HG03064 (cell line): ENCODE data around the gene SGSH.
"Not testable (repeated sequence)": the region's sequence is repeated elsewhere in the genome, so short reads cannot be mapped to it uniquely, and the experiment has no call there.

ENCODE experiments used
- ATAC-seq: cut with Tn5 transposase; IDR thresholded peaks from one replicate; pipeline ENCODE4 v1.9.1; 2021; ENCODE audit warnings: low read depth; ENCODE audit not compliant: unreplicated experiment

The SGSH gene

DNA sequence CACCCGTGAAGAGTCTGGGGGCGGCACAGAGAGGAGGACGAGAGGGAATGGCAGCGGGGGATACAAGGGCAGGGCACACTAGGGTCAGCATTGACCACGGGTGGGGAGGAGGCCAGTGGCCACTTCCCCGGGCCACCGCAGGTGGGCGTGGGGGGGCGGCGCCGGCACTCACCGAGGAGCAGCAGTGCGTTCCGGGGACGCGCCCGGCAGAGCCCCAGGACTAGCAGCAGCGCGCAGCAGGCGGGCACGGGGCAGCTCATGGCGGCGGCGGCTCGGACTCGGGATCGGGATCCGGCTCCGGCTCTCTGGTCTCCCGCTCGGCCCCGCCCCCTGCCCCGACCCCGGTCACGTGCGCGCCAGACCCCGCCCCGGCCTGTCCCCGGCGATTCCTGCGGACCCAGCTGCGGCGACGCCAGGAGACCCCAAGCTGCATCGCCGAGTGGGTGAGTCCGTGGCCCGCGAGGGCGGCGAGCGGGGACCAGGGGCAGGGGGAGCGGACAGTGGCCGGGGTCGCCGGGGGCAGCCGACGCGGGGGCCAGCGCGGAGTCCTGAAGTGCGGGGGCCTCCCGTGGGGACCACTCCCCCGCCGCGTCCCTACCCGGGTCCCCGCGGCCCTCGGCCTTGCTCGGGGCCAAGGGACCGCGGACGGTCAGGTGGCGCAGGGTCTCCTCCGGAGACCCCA is at the start of gene SGSH, which contains the start of gene SLC26A11:
SGSH (minus strand) TSS at position 280 of the 682 bp plus-strand sequence; CDS start at position 260, 20 bp downstream.
SLC26A11 (plus strand) TSS at position 374 of the 682 bp plus-strand sequence. CDS start 1,134 bp downstream, outside the sequence.
- peak; percentile 26 for ATAC-seq

DNA sequence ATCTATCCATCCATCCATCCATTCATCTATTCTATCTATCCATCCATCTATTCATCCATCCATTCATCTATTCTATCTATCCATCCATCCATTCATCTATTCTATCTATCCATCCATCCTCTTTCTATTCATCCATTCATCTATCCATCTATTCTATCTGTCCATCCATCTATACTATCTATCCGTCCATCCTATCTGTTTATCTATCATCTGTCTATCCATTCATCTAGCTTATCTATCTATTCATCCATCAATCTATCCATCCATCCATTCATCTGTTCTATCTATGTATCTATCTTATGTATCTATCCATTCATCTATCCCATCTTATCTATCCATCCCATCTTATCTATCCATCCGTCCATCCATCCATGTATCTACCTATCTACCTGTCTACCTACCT is 49.3 kb upstream of the SGSH start:
- no peak for ATAC-seq

DNA sequence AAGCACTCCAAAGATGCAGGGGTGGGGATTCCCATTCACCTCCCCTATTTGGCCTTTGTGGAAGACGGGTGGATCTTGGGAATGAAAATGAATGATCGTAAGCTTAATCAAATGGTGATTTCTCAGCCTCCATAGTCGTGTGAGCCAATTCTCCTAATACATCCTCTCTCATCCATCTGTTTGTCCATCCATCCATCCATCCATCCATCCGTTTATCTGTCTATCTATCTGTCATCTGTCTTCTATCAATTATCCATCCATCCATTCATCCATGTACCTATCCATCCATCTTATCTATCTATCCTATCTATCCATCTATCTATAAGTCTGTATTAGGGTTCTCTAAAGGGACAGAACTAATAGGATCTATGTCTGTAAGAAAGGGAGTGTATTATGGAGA is 48.3 kb upstream of the SGSH start:
- no peak for ATAC-seq

DNA sequence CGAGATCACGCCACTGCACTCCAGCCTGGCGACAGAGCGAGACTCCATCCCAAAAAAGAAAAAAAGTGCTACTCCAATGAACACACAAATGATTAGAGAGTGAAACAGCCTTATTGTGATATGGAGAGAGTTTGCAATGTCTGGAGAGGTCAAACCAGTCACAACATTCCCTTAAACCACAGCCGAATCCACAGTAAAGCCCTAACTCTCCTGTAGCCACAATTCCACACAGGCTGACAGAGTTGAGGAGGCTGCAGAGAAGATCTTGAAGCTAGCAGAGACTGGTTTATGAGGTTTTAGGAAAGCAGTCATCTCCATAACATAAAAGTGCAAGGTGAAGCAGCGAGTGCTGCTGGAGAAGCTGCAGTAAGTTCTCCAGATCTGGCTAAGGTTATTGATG is 47.3 kb upstream of the SGSH start:
- no peak for ATAC-seq

DNA sequence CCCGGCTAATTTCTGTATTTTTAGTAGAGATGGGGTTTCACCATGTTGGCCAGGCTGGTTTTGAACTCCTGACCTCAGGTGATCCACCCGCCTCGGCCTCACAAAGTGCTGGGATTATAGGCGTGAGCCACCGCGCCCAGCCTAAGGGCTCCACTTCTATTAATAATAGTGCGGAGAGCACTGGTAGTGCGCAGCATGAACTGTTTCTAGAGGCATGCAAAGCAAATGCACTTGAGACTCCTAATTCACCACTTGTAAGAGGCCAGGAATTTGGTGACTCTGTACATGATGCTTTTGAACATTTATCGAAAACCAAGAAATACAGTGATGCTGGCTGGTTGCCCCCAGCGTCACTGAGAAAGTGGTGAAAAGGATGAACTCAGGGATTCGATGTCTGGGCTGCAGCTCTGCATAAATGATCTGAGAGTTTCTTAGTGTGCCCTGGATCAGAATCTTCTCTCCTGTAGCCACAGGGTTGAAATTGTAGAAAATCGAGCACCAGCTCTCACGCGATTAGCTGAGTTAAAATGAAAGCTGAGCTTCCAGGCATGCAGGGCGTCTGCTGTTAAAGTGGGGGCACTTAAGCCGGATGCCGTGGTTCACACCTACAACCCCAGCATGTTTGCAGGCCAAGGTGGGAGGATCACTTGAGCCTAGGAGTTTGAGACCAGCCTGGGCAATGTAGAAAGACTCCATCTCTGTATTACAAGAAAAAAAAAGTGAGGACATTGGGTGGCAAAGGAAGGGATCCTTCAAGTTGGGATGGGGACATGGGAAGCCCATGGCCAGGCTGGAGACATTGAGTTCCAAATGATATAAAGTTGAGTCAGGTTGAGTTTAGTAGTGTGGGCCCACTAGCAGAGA is 45.3 kb upstream of the SGSH start:
- no peak for ATAC-seq

DNA sequence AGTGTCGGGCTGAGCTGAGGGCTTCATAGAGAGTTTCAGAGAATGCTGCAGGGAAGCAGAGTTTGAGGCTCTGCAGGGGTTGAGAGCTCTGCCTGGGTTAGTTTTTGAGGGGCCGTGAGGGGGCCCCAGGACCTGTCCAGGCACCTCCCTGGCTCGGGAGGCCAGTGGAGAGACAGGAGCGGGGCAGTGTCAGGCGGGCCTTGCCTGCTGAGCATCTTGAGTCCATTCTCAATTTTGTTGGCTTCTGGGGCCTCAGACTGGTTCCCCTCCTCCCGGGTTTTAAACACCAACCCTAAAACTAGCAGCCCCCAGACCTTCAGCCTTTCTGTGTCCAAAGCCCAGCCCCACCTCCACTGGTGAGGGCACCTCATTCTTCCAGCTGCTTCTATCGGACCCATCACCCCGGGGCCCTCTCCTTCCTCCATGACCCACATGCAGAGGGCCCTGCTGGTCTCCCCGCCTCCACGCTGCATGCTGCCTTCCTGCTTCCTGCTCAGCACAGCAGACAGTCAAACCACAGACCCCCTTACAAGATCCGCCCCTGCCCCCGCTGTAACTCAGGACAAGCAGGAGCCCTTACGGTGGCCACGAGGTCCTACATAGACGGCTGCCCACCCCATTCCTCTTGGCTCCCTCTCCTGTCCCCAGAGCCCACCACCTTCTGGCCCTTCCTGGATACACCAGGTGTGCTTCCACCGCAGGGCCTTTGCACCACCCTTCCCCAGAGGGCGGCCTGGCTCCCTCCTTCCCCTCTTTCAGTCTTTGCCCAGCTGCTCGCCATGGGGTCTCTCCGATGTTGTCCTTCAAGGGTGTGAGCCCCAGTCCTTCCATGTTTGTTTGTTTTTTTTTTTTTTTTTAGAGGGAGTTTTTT is 44.3 kb upstream of the SGSH start:
- ATAC-seq = no peak

DNA sequence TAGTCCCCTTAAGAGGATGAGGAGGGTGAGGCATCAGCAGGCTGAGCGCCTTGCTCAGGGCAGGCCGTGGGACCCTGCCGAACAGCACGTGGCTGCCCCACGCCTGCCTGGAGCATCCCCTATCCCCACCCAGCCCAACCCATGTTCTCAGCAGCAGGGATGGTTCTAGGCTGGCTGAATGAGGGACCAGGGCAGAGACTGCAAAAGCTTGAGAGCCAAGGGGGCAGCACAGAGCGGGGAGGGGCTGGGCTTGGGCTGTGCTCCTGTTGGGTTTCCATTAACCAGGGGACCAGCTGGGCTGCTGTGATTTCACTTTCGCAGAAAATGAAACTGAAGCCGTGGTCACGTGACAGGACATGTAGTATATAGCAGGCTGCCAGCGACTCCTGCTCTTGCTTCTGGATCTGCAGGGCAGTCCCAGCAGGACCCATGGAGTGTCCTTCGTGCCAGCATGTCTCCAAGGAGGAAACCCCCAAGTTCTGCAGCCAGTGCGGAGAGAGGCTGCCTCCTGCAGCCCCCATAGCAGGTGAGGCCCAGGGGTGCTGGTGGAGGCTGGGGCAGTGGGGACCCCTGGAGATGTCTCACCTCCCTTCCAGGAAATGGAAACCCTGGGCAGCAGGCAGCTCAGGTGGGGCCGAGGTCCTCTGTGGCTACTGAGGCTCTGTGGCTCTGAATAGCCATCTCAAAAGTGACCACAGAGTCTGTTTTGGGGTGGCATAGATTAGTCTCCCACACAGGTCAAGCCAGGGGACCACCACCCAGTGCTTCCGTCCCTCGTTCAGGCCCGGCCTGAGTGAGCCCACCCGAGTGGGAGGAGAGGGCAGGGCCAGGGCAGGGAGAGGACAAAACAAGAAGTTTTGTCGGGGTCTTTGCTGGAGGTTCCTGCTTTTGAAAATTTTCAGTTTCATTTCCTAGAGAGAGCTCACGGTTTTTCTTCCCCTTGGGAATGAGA is 43.4 kb upstream of the SGSH start:
- ATAC-seq = no peak

DNA sequence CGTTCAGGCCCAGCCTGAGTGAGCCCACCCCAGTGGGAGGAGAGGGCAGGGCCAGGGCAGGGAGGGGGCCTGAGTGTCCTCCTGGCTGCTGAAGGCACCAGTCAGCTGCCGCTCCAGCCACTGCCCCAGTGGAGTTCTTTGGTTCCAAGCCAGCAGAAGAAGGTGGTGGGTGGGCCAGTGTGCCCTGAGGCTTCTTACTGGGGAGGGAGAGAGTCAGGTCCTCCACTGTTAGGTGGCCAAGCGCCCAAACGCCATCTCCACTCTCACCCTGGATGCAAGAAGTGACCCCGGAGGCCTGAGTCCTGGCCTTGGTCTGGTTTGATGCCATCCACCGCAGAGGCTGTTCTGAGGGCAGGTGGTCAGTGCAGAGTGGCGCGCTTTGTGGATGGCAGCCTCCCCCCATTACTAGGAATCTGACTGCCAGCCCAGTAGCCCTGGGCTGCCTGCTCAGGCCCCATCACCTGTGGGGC is 42.7 kb upstream of the SGSH start:
- ATAC-seq = no peak

DNA sequence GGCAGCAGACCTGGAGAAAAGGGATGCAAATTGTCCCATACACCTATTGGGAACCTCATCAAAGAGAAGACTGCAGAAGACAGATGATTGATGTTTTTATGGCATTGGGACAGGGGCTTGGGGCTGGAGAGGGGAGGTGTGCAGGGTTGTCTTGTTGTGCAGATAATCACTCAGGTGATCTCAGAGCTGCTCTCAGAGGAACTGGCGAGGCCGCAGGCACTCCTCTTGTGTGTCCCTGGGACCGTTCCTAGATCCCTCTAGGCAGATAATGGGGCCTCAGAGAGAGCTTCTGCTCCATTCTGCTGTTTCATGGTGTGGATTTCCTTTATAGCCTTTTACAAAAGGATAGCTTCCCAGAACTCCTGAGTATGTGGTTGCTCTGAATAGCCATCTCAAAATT is 42.2 kb upstream of the SGSH start:
- ATAC-seq = no peak

DNA sequence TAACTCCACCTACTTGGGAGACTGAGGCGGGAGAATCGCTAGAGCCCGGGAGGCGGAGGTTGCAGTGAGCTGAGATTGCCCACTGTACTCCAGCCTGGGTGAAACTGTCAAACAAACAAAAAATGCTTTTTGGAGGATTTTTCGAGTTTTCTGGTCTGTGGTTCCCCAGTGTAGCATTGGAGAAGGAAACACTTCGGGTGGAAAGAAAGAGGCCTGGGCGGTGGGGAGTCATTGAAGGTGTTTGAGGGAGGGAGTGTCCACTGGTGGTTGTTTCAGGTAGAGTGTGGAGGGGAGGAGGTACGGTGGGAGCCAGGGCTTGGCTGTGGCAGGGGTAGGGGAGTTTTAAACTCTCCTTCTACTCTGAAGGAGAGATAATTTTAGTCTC is 41.8 kb upstream of the SGSH start:
- no peak for ATAC-seq

DNA sequence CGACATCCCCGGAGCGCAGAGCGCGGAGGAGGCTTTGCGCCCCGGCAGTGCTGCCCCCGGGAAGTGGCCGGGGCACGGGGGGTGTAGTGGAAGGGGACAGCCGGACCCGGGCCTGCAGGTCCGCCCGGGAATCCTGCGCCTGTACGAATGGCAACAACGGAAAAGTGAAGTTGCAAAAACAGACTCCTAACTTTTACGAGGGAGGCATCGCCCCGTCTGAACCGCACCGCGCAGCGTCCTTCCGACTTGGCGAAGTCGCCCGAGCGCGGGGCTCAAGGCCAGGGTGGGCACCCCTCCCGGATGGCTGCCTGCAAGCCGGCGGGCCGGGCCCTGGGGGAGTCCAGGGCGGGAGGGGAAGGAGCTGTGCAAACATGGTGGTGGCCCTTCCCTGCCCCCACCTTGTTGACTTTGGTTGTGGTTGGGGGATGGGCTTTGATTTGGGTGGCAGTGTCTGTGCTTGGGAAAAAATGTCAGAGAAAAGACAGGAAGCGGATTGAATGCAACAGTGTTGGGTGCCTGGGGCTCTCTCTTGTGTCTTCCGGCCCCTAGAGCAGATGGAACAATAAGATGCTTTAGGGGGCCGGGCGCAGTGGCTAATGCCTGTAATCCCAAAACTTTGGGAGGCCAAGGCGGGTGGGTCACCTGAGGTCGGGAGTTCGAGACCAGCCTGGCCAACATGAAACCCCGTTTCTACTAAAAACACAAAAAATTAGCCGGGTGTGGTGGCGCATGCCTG is 41.2 kb upstream of the SGSH start:
- ATAC-seq = no peak

DNA sequence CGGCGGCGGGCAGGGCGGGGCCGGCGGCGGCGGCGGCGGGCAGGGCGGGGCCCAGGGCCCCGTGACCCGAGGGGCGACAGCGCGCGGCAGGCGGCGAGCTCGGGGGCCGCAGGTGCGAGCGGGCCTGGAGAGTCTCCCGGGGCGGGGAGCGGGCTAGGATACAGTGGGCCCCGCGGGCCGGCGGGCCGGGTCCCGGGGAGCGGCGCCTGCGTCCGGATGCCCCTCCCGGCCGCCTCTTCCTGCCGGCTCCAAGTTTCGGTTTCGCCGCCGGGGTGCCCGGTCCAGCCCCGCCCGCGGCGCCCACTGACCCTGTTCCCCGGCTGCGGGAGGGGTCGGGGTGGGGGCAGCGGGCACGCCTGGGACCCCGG is 40.6 kb upstream of the SGSH start, which contains the start of gene RNF213:
RNF213 (plus strand) TSS at position 62 of the 368 bp plus-strand sequence. CDS start 2,830 bp downstream, outside the sequence.
- ATAC-seq = no peak

DNA sequence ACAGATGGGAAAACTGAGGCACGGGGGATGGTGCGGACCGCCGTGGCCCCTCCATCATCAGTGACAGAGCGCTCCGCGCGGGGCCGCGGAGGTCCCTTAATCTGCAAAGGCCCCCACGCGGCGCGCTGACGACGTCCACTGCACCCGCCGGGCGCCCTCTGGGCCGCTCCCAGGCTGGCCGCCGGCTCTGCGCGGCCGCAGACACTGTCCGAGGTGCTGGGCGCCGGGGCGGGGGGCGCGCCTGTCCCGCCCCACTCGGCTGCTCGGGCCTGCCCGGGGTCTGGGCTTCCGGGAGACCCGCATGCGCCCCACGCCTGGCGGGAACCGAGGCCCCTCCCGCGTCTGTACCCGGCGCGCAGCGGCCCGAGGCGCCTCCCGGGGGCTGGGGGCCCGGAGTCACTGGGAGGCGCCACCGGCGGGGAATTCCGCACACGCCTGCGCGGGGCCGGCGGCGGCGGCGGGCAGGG is 40.0 kb upstream of the SGSH start:
- no peak for ATAC-seq

DNA sequence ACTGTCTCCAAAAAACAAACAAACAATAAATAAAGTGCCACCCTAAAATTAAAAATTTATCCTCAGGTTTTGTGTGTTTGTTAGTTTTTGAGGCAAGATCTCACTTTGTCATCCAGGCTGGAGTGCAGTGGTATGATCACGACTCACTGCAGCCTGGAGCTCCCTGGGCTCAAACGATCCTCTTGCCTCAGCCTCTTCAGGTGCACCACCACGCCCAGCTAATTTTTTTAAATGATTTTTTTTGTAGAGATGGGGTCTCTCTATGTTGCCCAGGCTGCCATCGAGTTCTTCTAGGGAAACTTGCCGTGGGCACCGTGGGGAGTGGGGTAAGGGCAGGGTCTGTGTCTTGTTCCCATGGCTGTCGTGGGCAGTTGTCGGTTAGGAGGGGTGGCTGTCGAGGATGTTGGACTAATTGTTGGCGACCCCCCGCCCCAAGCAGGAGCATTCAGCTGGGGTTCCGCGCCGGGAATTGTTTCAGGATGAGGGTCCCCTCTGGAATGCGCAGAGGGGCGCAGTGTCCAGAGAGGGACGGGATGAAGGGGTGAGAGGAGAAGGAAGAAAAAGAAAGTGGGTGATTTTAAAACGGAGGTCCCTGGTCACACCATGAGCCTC is 39.4 kb upstream of the SGSH start:
- no peak for ATAC-seq

DNA sequence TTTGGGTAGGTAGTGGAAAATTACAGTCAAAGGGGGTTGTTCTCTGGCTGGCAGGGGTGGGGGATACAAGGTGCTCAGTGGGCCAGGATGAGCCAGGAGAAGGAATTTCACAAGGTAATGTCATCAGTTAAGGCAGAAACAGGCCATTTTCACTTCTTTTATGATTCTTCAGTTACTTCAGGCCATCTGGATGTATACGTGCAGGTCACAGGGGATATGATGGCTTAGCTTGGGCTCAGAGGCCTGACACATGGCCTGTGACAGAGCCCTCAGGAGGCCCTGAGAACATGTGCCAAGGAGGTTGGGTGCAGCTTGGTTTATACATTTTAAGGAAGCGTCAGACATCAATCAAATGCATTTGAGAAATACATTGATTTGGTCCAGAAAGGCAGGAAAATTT is 38.2 kb upstream of the SGSH start:
- not testable (repeated sequence) for ATAC-seq

DNA sequence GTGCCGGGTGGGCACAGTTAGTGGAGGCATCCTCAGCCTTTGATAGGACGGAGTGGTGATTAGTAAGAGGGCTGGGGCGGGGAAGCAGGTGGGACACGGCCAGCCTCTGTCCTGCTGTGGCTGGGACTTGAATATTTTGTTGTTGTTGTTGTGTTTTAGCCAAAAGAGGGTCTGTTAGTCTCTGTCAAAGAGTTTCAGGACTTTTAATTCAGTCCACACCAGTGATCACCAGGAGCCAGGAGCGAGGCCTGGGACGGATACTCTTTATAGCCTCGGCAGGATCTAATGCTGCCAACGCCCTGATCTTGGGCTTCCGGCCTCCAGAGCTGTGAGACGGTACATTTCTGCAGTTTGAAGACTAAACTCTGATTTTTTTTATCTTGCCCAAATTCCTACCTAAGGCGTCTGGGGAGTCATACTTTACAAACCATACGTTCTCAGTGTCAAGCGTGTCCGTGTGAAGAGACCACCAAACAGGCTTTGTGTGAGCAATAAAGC is 37.6 kb upstream of the SGSH start:
- ATAC-seq = no peak

DNA sequence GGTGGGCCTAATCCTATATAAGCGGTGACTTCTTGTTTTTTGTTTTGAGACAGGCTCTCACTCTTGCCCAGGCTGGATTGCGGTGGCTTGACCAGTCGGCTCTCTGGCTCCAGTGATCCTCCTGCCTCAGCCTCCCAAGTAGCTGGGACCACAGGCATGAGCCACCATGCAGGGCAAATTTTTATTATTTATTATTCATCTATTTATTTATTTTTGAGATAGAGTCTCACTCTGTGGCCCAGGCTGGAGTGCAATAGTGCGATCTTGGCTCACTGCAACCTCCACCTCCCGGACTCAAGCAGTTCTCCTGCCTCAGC is 35.9 kb upstream of the SGSH start:
- ATAC-seq = no peak
